HEK293 (cell line): ENCODE results near the gene PARD3.

Experiments
- CTCF ChIA-PET: fragments of 350-600 bp; formaldehyde crosslinking; extraction: SDS; loops from one replicate; lab custom pipeline; 2021; ENCODE audit warnings: antibody characterized with exemption; lab: Yijun Ruan, JAX
- POLR2A ChIA-PET: fragments of 300-600 bp; formaldehyde crosslinking; extraction: SDS; loops from one replicate; lab custom pipeline; 2020; ENCODE audit warnings: antibody characterized with exemption, inconsistent platforms; lab: Yijun Ruan, JAX
- H3K27ac ChIP-seq: fragments of 200-500 bp; sonication (Bioruptor generic); 2 replicates; pipeline ENCODE4 v1.5.1; 2014; ENCODE audit warnings: low read depth, low read length, control low read depth, inconsistent platforms; ENCODE audit errors: extremely low read depth
- H3K36me3 ChIP-seq, 2 experiments: fragments of 200-500 bp in 1 of 2; sonication (Bioruptor generic) in 1 of 2; 1 replicate in 1 of 2; 2 replicates in 1 of 2; pipeline ENCODE4 v1.5.1; 2014 to 2017; ENCODE audit warnings: inconsistent platforms in 2 of 2, low read length in 2 of 2; ENCODE audit not compliant: control insufficient read depth in 2 of 2, insufficient read depth in 1 of 2
- H3K4me1 ChIP-seq: fragments of 200-500 bp; sonication (Bioruptor generic); 2 replicates; pipeline ENCODE4 v1.5.1; 2014; ENCODE audit warnings: mild to moderate bottlenecking, low read length, inconsistent platforms; ENCODE audit not compliant: control insufficient read depth, insufficient read depth
- H3K4me3 ChIP-seq: 2 replicates; pipeline ENCODE4 v1.5.1; 2011; ENCODE audit warnings: low read depth, mild to moderate bottlenecking, control low read depth, low read length, moderate library complexity
- H3K9me3 ChIP-seq: fragments of 200-500 bp; sonication (Bioruptor generic); 2 replicates; pipeline ENCODE4 v1.5.1; 2014; ENCODE audit warnings: low read depth, low read length, inconsistent platforms; ENCODE audit not compliant: control insufficient read depth, insufficient read depth
- EGR2 ChIP-seq: fragments of 450-650 bp; formaldehyde crosslinking; IDR thresholded peaks from 2 replicates; pipeline ENCODE4 v1.5.1; 2016; ENCODE audit warnings: low read depth, missing biosample characterization, missing genetic modification characterization
- KLF8 ChIP-seq: fragments of 450-650 bp; formaldehyde crosslinking; IDR thresholded peaks from 2 replicates; pipeline ENCODE4 v1.5.1; 2016; ENCODE audit warnings: missing biosample characterization, missing genetic modification characterization
- PRDM1 ChIP-seq: fragments of 450-650 bp; formaldehyde crosslinking; IDR thresholded peaks from 2 replicates; pipeline ENCODE4; 2016; ENCODE audit warnings: missing biosample characterization, missing genetic modification characterization
- ZBTB17 ChIP-seq: fragments of 450-650 bp; formaldehyde crosslinking; IDR thresholded peaks from 2 replicates; pipeline ENCODE4 v1.5.1; 2016; ENCODE audit warnings: missing biosample characterization, missing genetic modification characterization
- ZEB2 ChIP-seq: fragments of 450-650 bp; formaldehyde crosslinking; IDR thresholded peaks from 2 replicates; pipeline ENCODE4 v1.5.1; 2016; ENCODE audit warnings: missing biosample characterization, missing genetic modification characterization
- ZFHX2 ChIP-seq: fragments of 450-650 bp; formaldehyde crosslinking; conservative IDR thresholded peaks from 2 replicates; pipeline ENCODE4 v1.5.1; 2016; ENCODE audit warnings: missing biosample characterization, missing genetic modification characterization
- ZNF155 ChIP-seq: fragments of 450-650 bp; formaldehyde crosslinking; IDR thresholded peaks from 2 replicates; pipeline ENCODE4 v1.5.1; 2016; ENCODE audit warnings: missing biosample characterization, missing genetic modification characterization
- ZNF223 ChIP-seq: fragments of 450-650 bp; formaldehyde crosslinking; IDR thresholded peaks from 2 replicates; pipeline ENCODE4 v1.5.1; 2016; ENCODE audit warnings: missing biosample characterization, missing genetic modification characterization
- ZNF366 ChIP-seq: fragments of 450-650 bp; formaldehyde crosslinking; conservative IDR thresholded peaks from 2 replicates; pipeline ENCODE4 v1.5.1; 2016; ENCODE audit warnings: missing biosample characterization, missing genetic modification characterization
- ZNF544 ChIP-seq: fragments of 450-650 bp; formaldehyde crosslinking; IDR thresholded peaks from 2 replicates; pipeline ENCODE4 v1.5.0; 2017; ENCODE audit warnings: missing biosample characterization, missing genetic modification characterization
- ZNF610 ChIP-seq: fragments of 450-650 bp; formaldehyde crosslinking; IDR thresholded peaks from 2 replicates; pipeline ENCODE4 v1.5.1; 2016; ENCODE audit warnings: missing biosample characterization, missing genetic modification characterization, borderline replicate concordance
- TF ChIP-seq, protein P1 (sequence below): fragments of 450-650 bp; formaldehyde crosslinking; IDR thresholded peaks from 2 replicates; pipeline ENCODE4 v1.5.1; 2016; ENCODE audit warnings: missing biosample characterization, missing genetic modification characterization
- TF ChIP-seq, protein P2 (sequence below): fragments of 450-650 bp; formaldehyde crosslinking; IDR thresholded peaks from 2 replicates; pipeline ENCODE4 v1.5.1; 2017; ENCODE audit warnings: missing biosample characterization, missing genetic modification characterization

Gene PARD3

DNA sequence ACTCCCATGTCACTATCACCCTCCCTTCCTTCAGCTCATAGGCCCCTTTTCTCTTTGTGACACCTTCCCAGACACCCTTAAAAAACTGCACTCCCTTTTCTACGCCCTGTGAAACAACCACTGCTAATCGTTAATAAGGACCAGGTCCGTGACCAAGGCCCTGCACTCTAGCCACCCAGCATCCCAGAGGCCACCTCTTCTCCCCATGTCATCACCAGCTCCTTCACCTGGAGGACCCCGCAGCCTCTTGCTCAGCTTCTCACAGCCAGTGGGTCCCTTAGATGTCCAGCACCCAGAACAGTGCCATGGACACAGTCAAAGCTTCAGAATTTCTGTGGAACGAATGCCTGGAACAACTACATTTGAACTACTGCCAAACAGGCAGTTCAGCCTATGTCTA is 2.3 kb downstream of the PARD3 start:
- Histone ChIP-seq H3K4me3 (no peak overlapping the region), H3K4me1 (peaks cover 32% of the 10 kb centered on the region), H3K36me3 (no peaks in the 10 kb centered on the region; a peak in 1 of 3 replicates)
- ChIA-PET CTCF (interaction anchor here (1.1 kb wide), 1 partner anchor 152 kb away, joined by 3 read pairs; no protein-coding TSS in a partner anchor), POLR2A (no interaction called here)
- TF ChIP-seq ZNF155 (tag by site-specific recombination) (no peak), ZNF223 (tag by site-specific recombination) (no peak), ZNF544 (tag by site-specific recombination) (no peak)
- TF ChIP-seq, protein P1, sequence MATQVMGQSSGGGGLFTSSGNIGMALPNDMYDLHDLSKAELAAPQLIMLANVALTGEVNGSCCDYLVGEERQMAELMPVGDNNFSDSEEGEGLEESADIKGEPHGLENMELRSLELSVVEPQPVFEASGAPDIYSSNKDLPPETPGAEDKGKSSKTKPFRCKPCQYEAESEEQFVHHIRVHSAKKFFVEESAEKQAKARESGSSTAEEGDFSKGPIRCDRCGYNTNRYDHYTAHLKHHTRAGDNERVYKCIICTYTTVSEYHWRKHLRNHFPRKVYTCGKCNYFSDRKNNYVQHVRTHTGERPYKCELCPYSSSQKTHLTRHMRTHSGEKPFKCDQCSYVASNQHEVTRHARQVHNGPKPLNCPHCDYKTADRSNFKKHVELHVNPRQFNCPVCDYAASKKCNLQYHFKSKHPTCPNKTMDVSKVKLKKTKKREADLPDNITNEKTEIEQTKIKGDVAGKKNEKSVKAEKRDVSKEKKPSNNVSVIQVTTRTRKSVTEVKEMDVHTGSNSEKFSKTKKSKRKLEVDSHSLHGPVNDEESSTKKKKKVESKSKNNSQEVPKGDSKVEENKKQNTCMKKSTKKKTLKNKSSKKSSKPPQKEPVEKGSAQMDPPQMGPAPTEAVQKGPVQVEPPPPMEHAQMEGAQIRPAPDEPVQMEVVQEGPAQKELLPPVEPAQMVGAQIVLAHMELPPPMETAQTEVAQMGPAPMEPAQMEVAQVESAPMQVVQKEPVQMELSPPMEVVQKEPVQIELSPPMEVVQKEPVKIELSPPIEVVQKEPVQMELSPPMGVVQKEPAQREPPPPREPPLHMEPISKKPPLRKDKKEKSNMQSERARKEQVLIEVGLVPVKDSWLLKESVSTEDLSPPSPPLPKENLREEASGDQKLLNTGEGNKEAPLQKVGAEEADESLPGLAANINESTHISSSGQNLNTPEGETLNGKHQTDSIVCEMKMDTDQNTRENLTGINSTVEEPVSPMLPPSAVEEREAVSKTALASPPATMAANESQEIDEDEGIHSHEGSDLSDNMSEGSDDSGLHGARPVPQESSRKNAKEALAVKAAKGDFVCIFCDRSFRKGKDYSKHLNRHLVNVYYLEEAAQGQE (tag by site-specific recombination) = 0 out of 2 replicates have a peak, but pooled peaks have one; percentile 19
- TF ChIP-seq, all 188 proteins: peak for 1
- H3K9me3 ChIP-seq = no peaks in the 10 kb centered on the region
- no peak overlapping the region for H3K27ac ChIP-seq

DNA sequence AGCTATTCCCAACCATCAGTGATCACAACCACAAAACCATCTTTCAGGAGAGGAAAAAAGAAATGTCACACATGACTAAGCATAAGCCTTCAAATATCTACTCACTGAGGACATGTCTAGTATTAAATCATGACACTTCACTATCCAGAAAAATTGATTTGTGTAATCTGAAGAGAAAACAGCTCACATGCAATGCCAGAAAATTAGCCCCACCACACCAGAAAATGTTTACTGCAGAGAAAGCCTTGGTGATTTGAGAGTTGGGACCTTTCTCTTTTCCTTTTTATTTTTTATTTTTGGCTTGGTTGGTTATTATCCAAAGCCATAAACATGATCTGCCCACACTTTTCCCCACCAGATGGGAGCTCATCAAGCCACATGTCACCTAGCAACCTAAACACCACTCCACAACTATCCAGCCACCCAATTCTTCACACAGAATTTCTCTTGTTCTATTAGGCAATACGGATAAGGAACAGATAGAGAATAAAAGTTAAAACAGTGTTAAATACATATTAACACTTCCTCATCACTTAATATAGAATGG is 3.1 kb downstream of the PARD3 start:
- Histone ChIP-seq H3K4me3 (no peak overlapping the region), H3K9me3 (no peaks in the 10 kb centered on the region), H3K36me3 (no peaks in the 10 kb centered on the region; a peak in 1 of 3 replicates), H3K4me1 (peaks cover 32% of the 10 kb centered on the region), H3K27ac (no peak overlapping the region)
- POLR2A ChIA-PET = no interaction called here
- CTCF ChIA-PET = no interaction called here
- TF ChIP-seq ZNF610 (tag by site-specific recombination) = no peak
- TF ChIP-seq ZEB2 (tag by site-specific recombination) = no peak
- TF ChIP-seq, protein P2, sequence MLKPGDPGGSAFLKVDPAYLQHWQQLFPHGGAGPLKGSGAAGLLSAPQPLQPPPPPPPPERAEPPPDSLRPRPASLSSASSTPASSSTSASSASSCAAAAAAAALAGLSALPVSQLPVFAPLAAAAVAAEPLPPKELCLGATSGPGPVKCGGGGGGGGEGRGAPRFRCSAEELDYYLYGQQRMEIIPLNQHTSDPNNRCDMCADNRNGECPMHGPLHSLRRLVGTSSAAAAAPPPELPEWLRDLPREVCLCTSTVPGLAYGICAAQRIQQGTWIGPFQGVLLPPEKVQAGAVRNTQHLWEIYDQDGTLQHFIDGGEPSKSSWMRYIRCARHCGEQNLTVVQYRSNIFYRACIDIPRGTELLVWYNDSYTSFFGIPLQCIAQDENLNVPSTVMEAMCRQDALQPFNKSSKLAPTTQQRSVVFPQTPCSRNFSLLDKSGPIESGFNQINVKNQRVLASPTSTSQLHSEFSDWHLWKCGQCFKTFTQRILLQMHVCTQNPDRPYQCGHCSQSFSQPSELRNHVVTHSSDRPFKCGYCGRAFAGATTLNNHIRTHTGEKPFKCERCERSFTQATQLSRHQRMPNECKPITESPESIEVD = 0 out of 2 replicates have a peak, but pooled peaks have one; percentile 5
- TF ChIP-seq KLF8 (tag by site-specific recombination) = no peak
- TF ChIP-seq PRDM1 (tag by site-specific recombination) = peak; percentile 75
- 0 out of 2 replicates have a peak, but pooled peaks have one; percentile 16 for TF ChIP-seq ZNF366

DNA sequence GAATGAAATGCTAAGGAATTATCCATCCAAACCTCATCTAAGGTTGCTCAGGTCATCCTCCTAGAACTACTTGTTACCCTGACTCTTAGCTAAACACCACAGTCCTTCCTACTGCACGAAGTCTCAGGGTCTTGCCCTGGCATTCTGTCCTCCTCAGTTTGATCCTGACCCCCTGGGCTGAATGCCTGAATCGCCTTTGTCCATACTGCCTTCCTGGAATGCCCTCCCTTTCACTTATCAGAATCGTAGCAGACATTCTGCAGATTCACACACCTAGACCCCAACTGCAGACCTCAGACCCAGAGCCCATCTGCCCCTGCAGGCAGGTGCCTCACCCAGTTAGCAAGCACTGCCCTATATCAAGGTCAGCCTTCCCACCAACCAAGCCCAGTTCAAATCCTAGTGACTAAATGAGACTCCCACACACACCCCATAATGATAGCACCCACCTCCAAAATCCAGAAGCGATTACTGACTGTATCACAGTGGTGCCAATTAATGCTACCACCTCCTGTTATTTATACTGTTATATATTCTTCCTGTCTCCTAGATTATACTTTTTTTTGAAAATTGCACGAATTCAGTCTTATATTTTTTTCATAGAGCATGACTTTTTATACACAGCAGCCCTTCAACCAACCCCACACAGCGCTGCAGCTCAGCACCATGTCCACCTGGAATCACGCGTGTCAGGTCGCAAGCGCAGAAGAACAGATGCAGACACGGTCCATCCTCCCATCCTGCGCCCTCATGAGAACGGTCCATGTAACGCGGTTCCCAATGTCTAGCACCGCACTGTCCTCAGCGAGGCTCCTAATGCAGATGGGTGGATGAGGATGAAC is 3.7 kb downstream of the PARD3 start:
- POLR2A ChIA-PET = interaction anchor here (0.5 to 0.6 kb wide), 3 partner anchors 51 to 514 kb away, joined by 3 read pairs; no protein-coding TSS in a partner anchor
- Histone ChIP-seq H3K4me1 (peaks cover 32% of the 10 kb centered on the region), H3K4me3 (no peak overlapping the region)

More for the DNA sequence above, 3.7 kb downstream of the PARD3 start:
- TF ChIP-seq ZFHX2 (tag by site-specific recombination) (peak; percentile 79), EGR2 (tag by site-specific recombination) (peak; percentile 84), ZBTB17 (tag by site-specific recombination) (no peak)
- no peaks in the 10 kb centered on the region for H3K9me3 ChIP-seq
- no peak overlapping the region for H3K27ac ChIP-seq
- no peaks in the 10 kb centered on the region; a peak in 1 of 3 replicates for H3K36me3 ChIP-seq
- CTCF ChIA-PET = interaction anchor here (0.6 kb wide), 1 partner anchor 54 kb away, joined by 3 read pairs; no protein-coding TSS in a partner anchor
